Stimulated activated naive CD4-positive, alpha-beta T cell treated with Interleukin-2 at 50 U/mL for 16 hours (primary cell): ENCODE data around the gene RUNX3.
A peak's percentile ranks its signal among the peaks of the same experiment; 100 is the strongest.

Experiments
- DNase-seq: peaks from one replicate; lab custom pipeline; 2025; lab: John Stamatoyannopoulos, UW

Gene RUNX3

DNA sequence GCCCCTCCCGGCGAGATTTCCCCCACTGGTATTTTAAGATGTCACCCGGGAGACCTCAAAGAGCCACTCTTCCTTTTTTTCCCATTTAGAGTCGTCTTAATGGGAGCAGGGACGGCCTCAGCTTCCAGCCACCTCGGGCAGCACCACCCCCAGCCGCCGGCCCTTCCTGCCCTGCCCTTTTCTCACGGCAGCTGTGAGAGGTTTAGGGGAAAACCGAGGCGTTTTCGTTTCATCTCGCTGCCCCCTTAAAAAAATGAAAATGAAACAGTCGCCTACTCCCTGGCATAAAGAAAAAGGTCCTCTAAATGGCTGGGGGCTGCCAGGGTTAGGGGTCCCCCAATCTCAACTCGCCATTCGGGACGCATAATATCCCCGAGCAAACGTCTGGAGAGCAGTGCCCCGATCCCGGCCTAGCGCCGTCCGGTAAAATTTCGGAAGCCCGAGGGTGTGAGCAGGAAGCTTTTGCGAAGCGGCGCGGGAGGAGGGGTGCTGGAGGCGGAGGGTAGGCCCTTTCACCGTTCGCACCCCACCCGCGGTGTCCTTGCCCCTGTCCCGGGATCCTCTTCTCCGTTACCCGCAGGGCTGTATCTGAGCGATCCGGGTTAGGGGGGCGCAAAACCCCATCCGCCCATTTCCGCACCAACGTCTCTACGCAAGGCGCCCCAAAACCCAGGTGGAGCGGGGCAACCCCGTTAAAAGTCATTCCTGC is 1.2 kb downstream of the RUNX3 start:
- DNase-seq = peak; percentile 62

GRCh38 chr1:24927988-24928688 is 1.9 kb downstream of the RUNX3 start:
- no peak for DNase-seq

DNA sequence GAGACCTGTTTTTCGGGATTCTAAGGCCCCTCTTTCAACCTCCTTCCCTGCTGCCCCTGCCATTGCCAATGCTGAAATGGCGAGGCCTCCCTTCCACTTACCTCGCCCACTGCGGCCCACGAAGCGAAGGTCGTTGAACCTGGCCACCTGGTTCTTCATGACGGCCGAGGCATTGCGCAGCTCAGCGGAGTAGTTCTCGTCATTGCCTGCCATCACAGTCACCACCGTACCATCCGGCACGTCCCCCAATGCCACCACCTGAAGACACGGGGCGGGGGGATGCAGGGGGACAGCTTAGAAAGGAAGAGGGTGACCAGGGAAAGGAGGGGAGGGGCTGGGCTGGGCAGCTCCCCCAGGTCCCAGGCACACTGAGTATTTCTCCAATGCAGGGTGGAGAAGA is 2.6 kb downstream of the RUNX3 start:
- no peak for DNase-seq

DNA sequence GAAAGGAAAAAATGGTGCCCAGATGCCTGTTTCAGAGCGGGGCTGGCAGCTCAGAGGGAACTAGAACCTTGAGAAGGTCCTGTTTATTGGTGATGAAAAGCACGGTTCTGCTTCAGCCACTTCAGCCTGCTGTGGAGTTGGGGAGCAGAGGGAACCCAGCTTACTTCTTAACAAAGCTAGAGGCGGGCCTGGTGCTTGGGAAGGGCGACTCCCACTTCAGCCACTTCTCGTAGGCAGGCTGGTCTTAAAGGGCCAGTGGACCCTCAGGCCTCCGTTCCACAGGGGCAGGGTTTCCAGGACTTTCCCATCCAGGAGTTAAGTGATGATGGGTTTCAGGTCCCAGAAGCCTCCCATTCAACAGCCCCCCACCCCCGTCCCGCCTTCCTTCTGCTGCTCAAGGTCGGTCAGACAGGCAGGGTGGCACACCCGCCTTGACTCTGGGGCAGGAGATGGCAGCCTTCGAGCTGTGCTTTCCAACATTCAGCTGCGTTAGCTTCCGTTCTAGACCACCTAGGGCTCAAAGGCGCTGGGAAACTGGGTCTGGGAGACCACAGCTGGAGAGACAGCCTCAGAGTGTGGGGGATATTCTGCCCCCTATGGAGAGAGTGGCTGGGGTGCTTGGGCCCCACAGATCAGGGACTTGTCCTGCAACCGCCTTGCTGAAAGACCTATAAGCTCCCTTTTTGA is 3.4 kb downstream of the RUNX3 start:
- no peak for DNase-seq

DNA sequence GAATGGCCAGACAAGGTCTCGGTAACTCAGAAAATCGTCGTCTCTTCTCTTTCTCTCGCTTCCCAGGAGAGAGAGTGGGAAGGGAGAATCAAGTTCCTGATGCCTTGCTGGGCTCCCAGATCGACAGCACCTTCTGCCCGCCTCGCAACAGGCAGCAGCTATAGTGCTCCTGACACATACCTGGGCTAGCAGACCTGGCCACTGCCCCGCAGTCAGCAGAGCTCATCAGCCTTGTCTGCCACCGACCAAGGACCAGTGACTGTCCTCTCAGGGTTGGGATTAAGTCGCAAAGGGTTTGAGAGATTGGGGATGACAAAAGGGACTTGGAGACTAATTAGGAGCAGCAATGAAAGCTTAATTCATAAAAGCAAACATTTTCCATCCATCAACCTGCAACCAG is 4.1 kb downstream of the RUNX3 start:
- DNase-seq = no peak

DNA sequence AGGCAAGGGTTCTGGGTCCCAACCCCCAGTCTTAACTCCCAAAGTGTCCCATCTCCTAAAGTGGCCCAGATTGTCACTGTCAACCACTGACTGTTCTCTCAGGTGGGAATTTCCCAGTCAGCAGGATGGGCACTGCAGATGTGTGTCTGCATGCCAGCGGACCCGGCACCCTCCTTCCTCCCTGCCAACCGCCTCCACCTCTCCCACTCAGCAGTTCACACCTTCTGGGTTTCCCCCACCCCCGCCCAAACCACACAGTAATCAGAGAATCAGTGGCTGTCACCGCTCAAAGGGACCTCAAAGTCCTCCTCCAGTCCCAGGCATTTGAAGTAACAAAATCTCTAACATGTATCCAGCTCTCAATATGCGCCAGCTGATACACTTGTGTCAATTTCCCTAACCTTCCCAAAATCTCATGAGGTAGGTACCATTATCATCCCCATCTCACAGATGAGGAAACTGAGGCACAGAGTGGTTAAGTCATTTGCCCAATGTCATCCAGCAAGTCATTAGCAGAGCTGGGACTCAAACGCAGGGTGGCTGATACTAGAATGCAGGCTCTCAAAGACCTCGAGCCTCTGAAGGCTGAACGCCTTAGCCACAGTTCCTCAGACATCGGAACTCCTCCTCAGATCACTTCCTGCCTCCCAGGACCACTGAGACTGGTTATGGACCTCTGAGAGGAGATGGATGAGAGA is 4.8 kb downstream of the RUNX3 start:
- peak; percentile 95 for DNase-seq

- peak; percentile 44 for DNase-seq
Measured at GRCh38 chr1:24923485-24924113, 6.5 kb downstream of the RUNX3 start.

DNA sequence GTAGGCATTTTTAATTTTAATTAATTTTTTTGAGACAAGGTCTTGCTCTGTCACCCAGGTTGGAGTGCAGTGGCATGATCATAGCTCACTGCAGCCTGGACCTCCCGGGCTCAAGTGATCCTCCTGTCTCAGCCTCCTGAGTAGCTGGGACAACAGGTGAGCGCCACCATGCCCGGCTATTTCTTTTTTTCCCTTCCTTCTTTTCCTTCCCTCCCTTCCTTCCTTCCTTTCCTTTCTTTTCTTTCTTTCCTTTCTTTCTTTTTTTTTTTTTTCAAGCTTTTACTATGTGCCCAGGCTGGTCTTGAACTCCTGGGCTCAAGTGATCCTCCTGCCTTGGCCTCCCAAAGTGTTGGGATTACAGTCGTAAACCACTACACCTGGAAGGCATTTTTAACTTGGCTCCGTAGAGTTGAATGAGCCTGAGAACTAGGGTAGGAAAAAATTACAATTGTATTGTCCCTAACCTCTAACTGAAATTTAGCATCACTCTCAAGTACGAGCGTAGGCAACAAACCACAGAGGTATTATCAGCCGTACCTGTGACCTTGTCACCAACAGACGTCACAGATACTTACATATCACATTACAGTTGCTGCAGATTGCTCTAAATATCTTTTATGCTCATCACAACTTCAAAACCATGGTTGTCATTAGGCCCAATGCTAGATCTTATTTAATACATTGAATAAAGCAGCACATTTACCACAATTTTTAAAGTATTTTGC is 8.0 kb downstream of the RUNX3 start:
- DNase-seq = peak; percentile 37

DNA sequence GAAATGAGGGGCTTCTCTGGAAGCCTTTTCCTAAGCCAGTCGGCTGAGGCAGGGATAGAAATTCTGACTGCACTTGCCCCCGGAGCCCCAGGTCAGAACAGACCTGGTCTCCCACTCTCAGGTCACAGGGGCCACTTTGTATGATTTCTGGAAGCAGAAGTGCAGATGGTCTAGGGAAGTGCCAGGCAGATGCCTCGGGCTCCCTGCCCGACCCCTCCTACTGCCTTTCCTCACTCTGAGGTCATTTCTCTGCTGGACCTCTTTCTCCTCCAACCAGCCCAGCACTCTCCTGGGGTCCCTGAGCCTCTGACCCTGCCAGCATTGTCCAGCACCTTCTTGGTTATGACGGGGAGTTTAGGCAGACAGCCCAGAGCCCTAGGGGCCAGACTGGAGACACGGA is 8.7 kb downstream of the RUNX3 start:
- DNase-seq = no peak

DNA sequence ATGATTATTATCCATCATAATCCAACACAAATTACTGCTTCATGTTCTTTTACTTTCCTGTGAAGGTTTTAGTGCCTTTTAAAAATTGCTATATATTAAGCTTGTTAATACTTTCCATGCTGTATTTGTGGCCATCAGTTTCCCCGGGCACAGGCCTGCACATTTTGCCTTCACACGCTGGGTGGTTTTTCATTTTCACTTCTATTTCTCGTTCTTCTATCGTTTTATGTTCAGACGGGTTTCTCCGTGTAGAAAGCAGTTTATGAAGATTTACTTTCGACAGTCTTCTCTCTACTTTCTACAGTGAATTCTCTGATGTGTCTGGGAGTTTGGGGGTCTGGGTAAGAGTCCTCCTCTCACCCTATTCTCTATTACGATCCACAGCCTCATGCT is 9.5 kb downstream of the RUNX3 start:
- peak; percentile 56 for DNase-seq

DNA sequence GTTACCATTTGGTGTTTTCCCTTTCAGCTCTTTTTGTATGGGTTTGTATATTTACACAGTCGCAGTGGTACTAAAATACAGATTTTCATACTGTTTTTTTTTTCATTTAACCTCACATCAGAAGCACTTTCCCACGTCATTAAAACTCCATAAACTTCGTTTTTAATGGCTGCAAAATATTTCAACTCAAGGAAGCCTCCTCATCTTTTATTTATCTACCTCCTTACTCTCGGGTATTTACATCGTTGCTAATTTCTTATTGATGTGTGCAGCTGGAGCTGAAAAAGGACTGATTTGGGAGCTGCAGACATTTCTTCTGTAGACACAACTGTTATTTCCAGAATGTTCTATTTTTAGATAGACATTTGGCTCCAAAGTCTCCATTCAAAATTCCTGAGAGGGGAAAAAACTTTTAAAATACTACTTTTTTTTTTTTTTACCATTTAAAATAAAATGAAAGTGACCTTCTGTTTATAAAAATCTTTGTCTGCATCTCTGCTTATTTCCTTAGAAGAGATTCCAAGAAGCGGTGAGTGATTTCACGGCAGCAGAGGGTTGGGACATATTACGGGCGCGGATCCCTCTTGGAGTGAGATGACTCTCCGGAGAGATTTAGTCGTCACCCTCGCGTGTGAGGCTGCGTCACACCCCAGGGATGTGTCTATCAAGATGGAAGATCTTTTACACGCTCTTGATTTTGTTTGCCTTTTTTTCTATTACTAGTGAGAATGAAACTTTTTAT is 10.1 kb downstream of the RUNX3 start:
- DNase-seq = peak; percentile 80

GRCh38 chr1:24918995-24919605 is 11.0 kb downstream of the RUNX3 start:
- DNase-seq = no peak

DNA sequence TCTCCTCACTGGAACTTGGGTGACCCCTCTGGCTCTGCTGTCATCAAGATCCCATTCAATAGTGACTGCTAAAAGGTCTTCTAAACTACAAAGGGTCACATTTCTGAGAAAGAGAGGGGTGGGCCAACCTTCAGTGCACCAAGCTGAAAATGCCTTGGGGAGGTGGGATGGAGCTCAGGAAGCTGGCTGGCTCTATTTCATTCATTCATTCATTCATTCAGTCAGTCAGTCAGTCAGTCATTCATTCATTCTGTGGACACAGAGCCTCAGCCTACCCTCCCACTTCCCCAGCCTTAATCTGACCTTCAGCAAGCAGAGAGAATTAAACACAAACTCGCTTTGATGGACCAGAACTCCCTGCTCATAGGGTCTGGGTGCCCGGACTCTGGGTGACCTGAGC is 11.7 kb downstream of the RUNX3 start:
- DNase-seq = no peak

- no peak for DNase-seq
Measured at GRCh38 chr1:24917327-24918074, 12.6 kb downstream of the RUNX3 start.

GRCh38 chr1:24915816-24916602 is 14.1 kb downstream of the RUNX3 start:
- DNase-seq = no peak

DNA sequence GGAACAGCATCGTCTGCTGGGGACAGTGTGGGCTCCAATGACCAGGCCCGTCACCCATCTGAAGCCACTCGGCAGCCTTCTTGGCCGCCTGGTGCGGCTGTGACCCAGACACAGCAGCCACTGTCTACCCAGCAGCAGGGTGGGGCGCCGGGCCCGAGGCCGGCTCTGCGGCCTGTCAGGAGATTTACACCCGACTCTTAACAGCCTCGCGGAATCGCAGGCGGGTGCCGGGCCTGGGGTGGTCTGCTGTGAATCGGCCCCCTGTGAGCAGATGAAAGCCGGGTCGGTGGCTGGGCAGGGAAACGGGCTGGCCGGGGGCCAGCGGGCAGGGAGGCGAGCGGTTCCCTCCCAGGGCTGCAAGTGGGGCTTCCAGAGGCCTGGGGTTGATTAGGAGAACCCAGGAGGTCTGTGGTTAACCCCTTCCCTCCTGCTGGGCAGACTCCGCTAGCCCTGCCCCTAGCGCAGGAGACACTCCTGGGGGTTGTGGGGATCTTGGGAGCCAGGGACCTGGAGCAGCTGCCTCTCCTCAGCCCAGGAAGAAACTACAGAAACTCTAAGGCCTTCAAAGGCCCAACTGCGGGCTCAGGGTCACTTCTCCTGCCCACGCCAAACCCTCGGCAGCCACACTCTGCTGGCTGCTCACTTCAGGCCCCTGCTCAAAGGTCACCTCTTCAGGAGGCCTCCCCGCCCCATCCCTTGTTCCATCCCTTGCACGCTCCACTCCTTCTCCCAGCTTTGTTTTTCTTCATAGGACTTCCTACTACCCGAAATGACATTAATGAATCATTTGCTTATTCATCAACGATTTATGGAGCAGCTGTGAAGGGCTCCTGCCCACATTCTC is 15.6 kb downstream of the RUNX3 start:
- DNase-seq = no peak

GRCh38 chr1:24913616-24914225 is 16.4 kb downstream of the RUNX3 start:
- no peak for DNase-seq

- DNase-seq = no peak
Measured at GRCh38 chr1:24913274-24913604, 16.8 kb downstream of the RUNX3 start.
